ENCODE data around the gene AKTIP.

The AKTIP gene

GRCh38 chr16:53453928-53454327 lies 49.1 kb downstream of the AKTIP start:
- H3K9me3 ChIP-seq, result no peaks in the 10 kb centered on the region
- TF ChIP-seq CTCF (IDR thresholded peaks at IDR 0.05; ENCODE audit: low read depth, low read length), result no peak
- H3K4me3 ChIP-seq (ENCODE audit: low read depth, low read length), result no peak overlapping the region
- no peak for DNase-seq
- H3K4me1 ChIP-seq, result peaks cover 5% of the 10 kb centered on the region
- H3K27me3 ChIP-seq, result no peaks in the 10 kb centered on the region
- H3K36me3 ChIP-seq, result no peaks in the 10 kb centered on the region

GRCh38 chr16:53449816-53450517 lies 53.0 kb downstream of the AKTIP start:
- no peaks in the 10 kb centered on the region for H3K9me3 ChIP-seq
- DNase-seq, result no peak
- H3K27me3 ChIP-seq, result no peaks in the 10 kb centered on the region
- TF ChIP-seq CTCF (IDR thresholded peaks at IDR 0.05; ENCODE audit: low read depth, low read length), result no peak
- H3K4me3 ChIP-seq (ENCODE audit: low read depth, low read length), result no peak overlapping the region
- H3K4me1 ChIP-seq, result no peaks in the 10 kb centered on the region
- H3K36me3 ChIP-seq, result no peaks in the 10 kb centered on the region

- Histone ChIP-seq H3K4me1 (no peaks in the 10 kb centered on the region), H3K36me3 (no peaks in the 10 kb centered on the region; the same call in 1 of the 2 replicates), H3K27me3 (no peaks in the 10 kb centered on the region), H3K4me3 (ENCODE audit: low read depth, low read length) (no peak overlapping the region), H3K9me3 (no peaks in the 10 kb centered on the region)
- no peak for DNase-seq
- TF ChIP-seq CTCF (IDR thresholded peaks at IDR 0.05; ENCODE audit: low read depth, low read length), result no peak
Observed at GRCh38 chr16:53446090-53446489, 56.9 kb downstream of the AKTIP start.

GRCh38 chr16:53445534-53445933 lies 57.5 kb downstream of the AKTIP start:
- Histone ChIP-seq H3K36me3 (no peaks in the 10 kb centered on the region; the same call in 1 of the 2 replicates), H3K4me1 (no peaks in the 10 kb centered on the region), H3K27me3 (no peaks in the 10 kb centered on the region), H3K4me3 (ENCODE audit: low read depth, low read length) (no peak overlapping the region), H3K9me3 (no peaks in the 10 kb centered on the region)
- TF ChIP-seq CTCF (IDR thresholded peaks at IDR 0.05; ENCODE audit: low read depth, low read length), result no peak
- DNase-seq, result no peak
